ENCODE data around the gene MARVELD1. TPM values are rescaled to one million over a fixed set of nuclear protein-coding genes. Genes with fewer than 3 reads are reported as not detected.

Gene MARVELD1
- total and polyA plus RNA-seq, 10 donors: 3.7 to 24.6 (median 12.9) TPM

DNA sequence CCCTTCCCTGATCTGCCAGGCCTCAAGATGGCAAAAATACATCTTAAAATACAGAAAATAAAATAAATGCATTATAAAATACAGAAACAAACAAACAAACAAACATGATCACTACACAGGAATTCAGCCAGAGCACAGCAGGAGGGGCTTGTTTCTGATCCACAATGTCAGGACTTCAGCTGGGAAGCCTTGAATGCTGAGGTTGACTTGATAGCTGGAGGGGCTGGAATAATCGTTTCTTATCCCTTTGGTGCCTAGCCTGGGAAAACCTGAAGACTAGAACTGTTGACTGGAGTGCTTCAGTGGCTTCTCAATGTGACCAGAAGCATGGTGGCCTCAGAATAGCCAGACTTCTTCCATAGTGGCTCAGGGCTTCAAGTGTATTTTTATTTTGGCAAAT lies 9.2 kb upstream of the MARVELD1 start:
- TF ChIP-seq, protein P1, sequence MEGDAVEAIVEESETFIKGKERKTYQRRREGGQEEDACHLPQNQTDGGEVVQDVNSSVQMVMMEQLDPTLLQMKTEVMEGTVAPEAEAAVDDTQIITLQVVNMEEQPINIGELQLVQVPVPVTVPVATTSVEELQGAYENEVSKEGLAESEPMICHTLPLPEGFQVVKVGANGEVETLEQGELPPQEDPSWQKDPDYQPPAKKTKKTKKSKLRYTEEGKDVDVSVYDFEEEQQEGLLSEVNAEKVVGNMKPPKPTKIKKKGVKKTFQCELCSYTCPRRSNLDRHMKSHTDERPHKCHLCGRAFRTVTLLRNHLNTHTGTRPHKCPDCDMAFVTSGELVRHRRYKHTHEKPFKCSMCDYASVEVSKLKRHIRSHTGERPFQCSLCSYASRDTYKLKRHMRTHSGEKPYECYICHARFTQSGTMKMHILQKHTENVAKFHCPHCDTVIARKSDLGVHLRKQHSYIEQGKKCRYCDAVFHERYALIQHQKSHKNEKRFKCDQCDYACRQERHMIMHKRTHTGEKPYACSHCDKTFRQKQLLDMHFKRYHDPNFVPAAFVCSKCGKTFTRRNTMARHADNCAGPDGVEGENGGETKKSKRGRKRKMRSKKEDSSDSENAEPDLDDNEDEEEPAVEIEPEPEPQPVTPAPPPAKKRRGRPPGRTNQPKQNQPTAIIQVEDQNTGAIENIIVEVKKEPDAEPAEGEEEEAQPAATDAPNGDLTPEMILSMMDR (IDR thresholded peaks at IDR 0.05 in 8 of 11, conservative IDR thresholded peaks at IDR 0.05 in 3 of 11): no peak
- Histone ChIP-seq H3K27ac (no peak overlapping the region), H3K9me3 (no peaks in the 10 kb centered on the region), H3K27me3 (replicated peaks in 1 of 7) (peaks cover 0 to 18% (median 0%) of the 10 kb centered on the region in 7 donors), H3K4me3 (no peak overlapping the region), H3K36me3 (no peaks in the 10 kb centered on the region), H3K4me1 (peaks cover 0 to 13% (median 5%) of the 10 kb centered on the region in 6 donors)
- DNase-seq: no peak
- intact Hi-C loops (cut with DNase I; ENCODE audit: low total_unique reads): loop anchor here (5.0 kb wide), 1 partner anchor 33 kb away; the partner anchor contains the start of gene ZFYVE27
- WGBS, 5 donors: 52 to 87% (median 79%) methylated on average over 1 of the region's 1 CpG

DNA sequence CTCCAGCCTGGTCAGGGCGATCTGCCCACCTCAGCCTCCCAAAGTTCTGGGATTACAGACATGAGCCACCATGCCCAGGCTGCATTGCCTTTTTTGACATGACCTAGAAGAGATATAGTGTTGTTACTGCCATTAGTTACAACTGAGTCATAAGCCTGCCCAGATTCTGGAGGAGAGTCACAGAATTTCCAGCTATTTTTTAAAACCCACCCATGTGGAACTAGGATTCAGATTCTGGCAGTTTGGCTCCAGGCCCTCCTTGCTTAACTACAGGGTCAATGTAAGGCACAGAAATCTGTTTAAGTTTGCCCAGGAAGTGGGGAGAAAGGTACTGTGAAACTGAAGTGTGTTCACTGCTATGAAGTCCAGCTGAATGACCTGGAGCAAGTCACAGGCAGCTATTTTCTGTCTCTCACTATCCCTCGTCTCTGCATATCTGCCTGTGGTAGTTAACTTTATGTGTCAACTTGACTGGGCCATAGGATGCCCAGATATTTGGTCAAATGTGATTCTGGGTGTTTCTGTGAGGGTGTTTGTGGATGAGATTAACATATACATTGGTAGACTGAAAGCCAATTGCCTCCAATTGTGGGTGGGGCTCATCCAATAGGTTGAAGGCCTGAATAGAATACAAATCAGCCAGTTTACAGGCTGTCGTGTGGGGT lies 8.4 kb upstream of the MARVELD1 start:
- Histone ChIP-seq H3K36me3 (no peaks in the 10 kb centered on the region), H3K4me3 (no peak overlapping the region), H3K27me3 (replicated peaks in 1 of 7) (peaks cover 0 to 26% (median 0%) of the 10 kb centered on the region in 7 donors), H3K9me3 (no peaks in the 10 kb centered on the region), H3K4me1 (peaks cover 0 to 20% (median 7%) of the 10 kb centered on the region in 6 donors), H3K27ac (no peak overlapping the region)
- intact Hi-C loops (cut with DNase I; ENCODE audit: low total_unique reads): no loop called here
- TF ChIP-seq, protein P1 (IDR thresholded peaks at IDR 0.05 in 8 of 11, conservative IDR thresholded peaks at IDR 0.05 in 3 of 11): no peak
- TF ChIP-seq POLR2AphosphoS5 (IDR thresholded peaks at IDR 0.05) (no peak), POLR2A (IDR thresholded peaks at IDR 0.05) (no peak)
- DNase-seq: peak; percentile 9
- 81 to 97% (median 88%) methylated on average over 3 of the region's 3 CpGs for WGBS, 5 donors

DNA sequence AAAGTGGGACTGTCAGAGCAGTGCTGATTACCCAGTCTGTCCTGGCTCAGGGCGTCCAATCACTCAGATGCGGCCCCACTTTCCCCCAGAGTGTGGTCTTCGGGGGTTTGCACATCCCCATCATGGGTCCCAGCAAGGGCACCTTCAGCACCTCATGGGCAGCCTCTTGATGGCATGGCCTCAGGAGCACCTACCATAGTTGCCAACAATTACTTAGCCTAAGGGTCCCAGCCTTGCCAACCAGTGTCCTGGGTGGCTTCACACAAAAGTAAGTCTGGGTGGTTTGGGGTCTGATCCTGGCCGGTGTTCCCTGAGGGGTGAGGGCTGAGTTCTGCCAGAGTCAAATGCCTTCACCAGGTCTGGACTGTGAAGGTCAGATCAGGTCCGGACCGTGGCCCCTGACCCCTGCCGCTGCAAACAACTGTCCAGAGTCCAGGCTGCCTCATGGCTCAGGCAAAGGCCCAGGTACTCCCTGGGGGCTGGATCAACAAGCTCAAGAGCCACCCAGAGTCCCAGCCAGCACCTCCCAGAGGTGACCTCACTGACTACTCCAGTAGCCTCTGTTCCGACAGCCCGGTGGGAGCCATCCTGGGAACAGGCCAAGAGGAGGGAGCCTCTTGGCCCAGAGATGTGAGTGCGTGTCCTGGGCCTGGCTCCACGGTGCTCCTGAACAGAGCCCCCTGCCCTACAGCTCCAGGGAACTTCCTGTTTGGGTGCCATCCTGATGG lies 6.2 kb upstream of the MARVELD1 start:
- peaks cover 0 to 21% (median 9%) of the 10 kb centered on the region in 6 donors for H3K4me1 ChIP-seq
- peak; percentile 62 for DNase-seq
- no peaks in the 10 kb centered on the region for H3K36me3 ChIP-seq
- H3K27ac ChIP-seq: no peak overlapping the region
- intact Hi-C loops (cut with DNase I; ENCODE audit: low total_unique reads): no loop called here
- peaks cover 0 to 35% (median 0%) of the 10 kb centered on the region in 7 donors for H3K27me3 ChIP-seq (replicated peaks in 1 of 7)
- no peak overlapping the region for H3K4me3 ChIP-seq
- WGBS, 5 donors: 80 to 91% (median 86%) methylated on average over 7 to 11 of the region's 11 CpGs
- no peaks in the 10 kb centered on the region for H3K9me3 ChIP-seq
- TF ChIP-seq POLR2AphosphoS5 (IDR thresholded peaks at IDR 0.05): no peak
- TF ChIP-seq, protein P1 (IDR thresholded peaks at IDR 0.05 in 8 of 11, conservative IDR thresholded peaks at IDR 0.05 in 3 of 11): no peak
- no peak for TF ChIP-seq POLR2A (IDR thresholded peaks at IDR 0.05)

DNA sequence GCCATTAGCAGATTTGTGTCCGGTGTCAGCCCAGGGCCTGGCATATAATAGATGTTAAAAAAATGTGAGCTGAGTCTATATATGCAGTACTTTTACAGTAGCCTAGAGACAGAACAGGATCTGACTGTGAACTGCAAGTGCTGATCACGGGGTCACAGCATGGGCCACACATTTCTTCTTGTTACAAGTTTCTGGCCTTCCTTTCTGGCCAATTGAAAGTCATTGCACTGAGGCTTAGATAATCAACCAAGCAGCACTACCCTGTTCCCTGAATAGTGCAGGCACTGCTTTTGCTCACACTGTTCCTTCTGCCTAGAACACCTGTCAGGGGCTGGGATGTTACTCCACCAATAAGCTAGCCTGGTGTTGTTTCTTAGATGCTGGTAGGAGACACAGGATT lies 5.4 kb upstream of the MARVELD1 start:
- Histone ChIP-seq H3K4me1 (peaks cover 2 to 30% (median 17%) of the 10 kb centered on the region in 6 donors), H3K9me3 (no peaks in the 10 kb centered on the region)

More for the DNA sequence above, 5.4 kb upstream of the MARVELD1 start:
- Histone ChIP-seq H3K4me3 (no peak overlapping the region), H3K36me3 (no peaks in the 10 kb centered on the region), H3K27ac (no peak overlapping the region), H3K27me3 (replicated peaks in 1 of 7) (peaks cover 0 to 40% (median 0%) of the 10 kb centered on the region in 7 donors)
- intact Hi-C loops (cut with DNase I; ENCODE audit: low total_unique reads): no loop called here
- DNase-seq: peak; percentile 19
- TF ChIP-seq POLR2AphosphoS5 (IDR thresholded peaks at IDR 0.05): no peak
- TF ChIP-seq POLR2A (IDR thresholded peaks at IDR 0.05): no peak
- TF ChIP-seq, protein P1 (IDR thresholded peaks at IDR 0.05 in 8 of 11, conservative IDR thresholded peaks at IDR 0.05 in 3 of 11): no peak
- WGBS, 5 donors: 87 to 98% (median 92%) methylated on average over 2 of the region's 2 CpGs

Measured in spleen (tissue), 11 donors.